Activated CD4-positive, alpha-beta T cell treated with anti-CD3 and anti-CD28 coated beads for 36 hours (primary cell): Measurements from ENCODE around the gene IL17RA. TPM values are rescaled to one million over a fixed set of nuclear protein-coding genes. Genes with fewer than 3 reads are reported as not detected.

Experiments
- ATAC-seq: fragments of 200-7000 bp; cut with Tn5 transposase; one replicate; pipeline ENCODE4 v1.10.0; 2021; ENCODE audit warnings: mild to moderate bottlenecking, moderate library complexity
- CTCF ChIA-PET: fragments of 350-600 bp; sonication (Branson Sonifier 250); formaldehyde crosslinking; loops from one replicate; lab custom pipeline; 2021; ENCODE audit warnings: antibody characterized with exemption; lab: Charles Lee
- POLR2A ChIA-PET: fragments of 350-600 bp; sonication (Branson Sonifier 250); formaldehyde crosslinking; loops from one replicate; lab custom pipeline; 2021; ENCODE audit warnings: antibody characterized with exemption, inconsistent platforms; lab: Charles Lee
- DNase-seq: peaks from one replicate; pipeline ENCODE4 v3.0.0-alpha.2; 2020
- H3K27ac Mint-ChIP-seq: one replicate; pipeline ENCODE4 v1.8.0; 2021; ENCODE audit warnings: mixed read lengths
- H3K27me3 Mint-ChIP-seq: one replicate; pipeline ENCODE4 v1.8.0; 2021; ENCODE audit warnings: mixed read lengths
- H3K36me3 Mint-ChIP-seq: one replicate; pipeline ENCODE4 v1.8.0; 2021; ENCODE audit warnings: low read depth, mixed read lengths
- H3K4me1 Mint-ChIP-seq: one replicate; pipeline ENCODE4 v1.8.0; 2021; ENCODE audit warnings: mixed read lengths
- H3K4me3 Mint-ChIP-seq: one replicate; pipeline ENCODE4 v1.8.0; 2021; ENCODE audit warnings: mild to moderate bottlenecking, moderate library complexity, mixed read lengths
- H3K9me3 Mint-ChIP-seq: one replicate; pipeline ENCODE4 v1.8.0; 2021; ENCODE audit warnings: low read depth, mixed read lengths
- intact Hi-C, 2 experiments: fragments of 100-400 bp; cut with DNase I in 1 of 2; cut with micrococcal nuclease in 1 of 2; formaldehyde crosslinking; loops; one replicate each; pipeline versions ENCODE4 v1.14.2 to v1.15.1; 2022 to 2024; cut with DNase I, micrococcal nuclease
- total RNA-seq, 2 experiments: library from RNA; stranded (reverse); gene quantifications; one replicate each; pipeline ENCODE4 v1.2.3, GENCODE V29; 2021

IL17RA gene
- total RNA-seq, 2 experiments from 2014 or later = 13.1 to 13.3 TPM

- H3K4me1 Mint-ChIP-seq = peaks cover 2% of the 10 kb centered on the region
- ATAC-seq = peak; percentile 51
- no peaks in the 10 kb centered on the region for H3K9me3 Mint-ChIP-seq
- no peak overlapping the region for H3K27ac Mint-ChIP-seq
- H3K27me3 Mint-ChIP-seq = no peaks in the 10 kb centered on the region
- CTCF ChIA-PET = interaction anchor here (0.6 to 2.1 kb wide), 21 partner anchors 9 to 1057 kb away, joined by 3 to 17 read pairs (median 3); no protein-coding TSS in a partner anchor
- POLR2A ChIA-PET = no interaction called here
- no peak overlapping the region for H3K4me3 Mint-ChIP-seq
- no peaks in the 10 kb centered on the region for H3K36me3 Mint-ChIP-seq
- DNase-seq = peak; percentile 70
- intact Hi-C loops = loop anchor here (1.0 kb wide), 1 partner anchor 141 kb away; no protein-coding TSS in a partner anchor
Measured at GRCh38 chr22:17057959-17058814, 26.6 kb upstream of the IL17RA start.

- POLR2A ChIA-PET = no interaction called here
- Mint-ChIP-seq H3K9me3 (no peaks in the 10 kb centered on the region), H3K36me3 (no peaks in the 10 kb centered on the region), H3K4me1 (peaks cover 8% of the 10 kb centered on the region), H3K4me3 (no peak overlapping the region), H3K27ac (no peak overlapping the region), H3K27me3 (no peaks in the 10 kb centered on the region)
- ATAC-seq (no peak), DNase-seq (no peak)
- intact Hi-C loops = no loop called here
- CTCF ChIA-PET = interaction anchor here (0.6 to 1.1 kb wide), 4 partner anchors 8 to 438 kb away, joined by 3 to 4 read pairs (median 4); no protein-coding TSS in a partner anchor
Measured at GRCh38 chr22:17060126-17060525, 24.7 kb upstream of the IL17RA start.

GRCh38 chr22:17063411-17064106 lies 21.2 kb upstream of the IL17RA start:
- DNase-seq (no peak), ATAC-seq (no peak)
- ChIA-PET CTCF (interaction anchor here (0.6 to 1.1 kb wide), 5 partner anchors 8 to 147 kb away, joined by 3 read pairs; no protein-coding TSS in a partner anchor), POLR2A (no interaction called here)
- intact Hi-C loops = no loop called here
- Mint-ChIP-seq H3K27ac (no peak overlapping the region), H3K27me3 (no peaks in the 10 kb centered on the region), H3K36me3 (no peaks in the 10 kb centered on the region), H3K4me1 (peaks cover 8% of the 10 kb centered on the region), H3K4me3 (no peak overlapping the region), H3K9me3 (no peaks in the 10 kb centered on the region)

DNA sequence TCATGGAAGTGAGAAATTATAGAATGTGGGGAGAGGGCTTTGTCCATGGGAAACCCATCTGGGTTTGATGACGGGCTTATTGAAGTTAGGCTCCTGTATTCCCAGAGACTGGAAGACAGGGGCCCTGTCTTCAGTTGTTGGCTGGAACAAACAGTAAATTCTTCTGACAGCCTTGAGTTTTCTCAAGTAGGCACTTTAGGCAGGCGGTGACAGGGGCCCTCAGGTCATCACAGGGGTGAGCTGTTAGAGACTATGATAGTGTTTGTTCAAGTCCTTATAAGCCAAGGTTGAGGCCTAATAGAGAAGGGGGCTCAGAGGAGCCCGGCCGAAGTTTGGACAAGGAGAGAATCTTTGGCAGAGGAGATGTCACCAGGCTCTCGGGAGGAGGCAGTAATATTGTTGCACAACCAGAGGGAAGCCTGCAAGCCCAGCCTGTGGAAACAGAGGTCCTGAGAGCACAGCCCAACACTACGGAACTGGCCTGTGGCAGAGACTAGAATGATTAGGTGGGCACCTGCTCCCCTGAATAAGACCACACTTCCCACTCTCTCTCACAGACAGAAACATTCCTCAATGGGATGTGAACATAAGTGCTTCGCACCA lies 20.2 kb upstream of the IL17RA start:
- Mint-ChIP-seq H3K27ac (no peak overlapping the region), H3K9me3 (no peaks in the 10 kb centered on the region), H3K4me3 (no peak overlapping the region), H3K27me3 (no peaks in the 10 kb centered on the region), H3K4me1 (peaks cover 8% of the 10 kb centered on the region), H3K36me3 (no peaks in the 10 kb centered on the region)
- intact Hi-C loops = no loop called here
- DNase-seq (no peak), ATAC-seq (no peak)
- ChIA-PET CTCF (interaction anchor here (1.0 kb wide), 1 partner anchor 141 kb away, joined by 3 read pairs; no protein-coding TSS in a partner anchor), POLR2A (no interaction called here)

- Mint-ChIP-seq H3K4me1 (peaks cover 8% of the 10 kb centered on the region), H3K27me3 (no peaks in the 10 kb centered on the region), H3K4me3 (no peak overlapping the region), H3K27ac (no peak overlapping the region), H3K36me3 (no peaks in the 10 kb centered on the region), H3K9me3 (no peaks in the 10 kb centered on the region)
- no peak for DNase-seq
- CTCF ChIA-PET = no interaction called here
- intact Hi-C loops = no loop called here
- no peak for ATAC-seq
- POLR2A ChIA-PET = no interaction called here
Measured at GRCh38 chr22:17065433-17065832, 19.4 kb upstream of the IL17RA start.

DNA sequence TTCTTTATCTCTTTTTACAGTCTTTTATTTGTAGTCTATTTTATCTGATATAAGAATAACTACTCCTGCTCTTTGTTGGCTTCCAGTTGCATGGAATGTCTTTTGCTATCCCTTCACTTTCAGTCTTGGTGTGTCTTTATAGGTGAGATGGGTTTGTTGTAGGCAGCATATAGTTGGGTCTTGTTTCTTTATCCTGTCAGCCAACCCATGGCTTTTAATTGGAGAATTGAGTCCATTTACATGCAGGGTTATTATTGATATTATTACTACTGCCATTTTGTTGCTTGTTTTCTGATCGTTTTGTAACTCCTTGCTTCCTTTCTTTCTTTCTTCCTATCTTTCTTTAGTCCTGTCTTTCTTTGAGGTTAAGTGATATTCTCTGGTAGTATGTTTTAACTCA lies 11.9 kb upstream of the IL17RA start:
- Mint-ChIP-seq H3K9me3 (no peaks in the 10 kb centered on the region), H3K36me3 (no peaks in the 10 kb centered on the region), H3K27me3 (no peaks in the 10 kb centered on the region), H3K4me3 (no peak overlapping the region), H3K4me1 (peaks cover 22% of the 10 kb centered on the region), H3K27ac (no peak overlapping the region)
- ChIA-PET CTCF (interaction anchor here (0.7 to 5.4 kb wide), 3 partner anchors 99 to 429 kb away, joined by 3 to 48 read pairs (median 4); no protein-coding TSS in a partner anchor), POLR2A (no interaction called here)
- DNase-seq = no peak
- no peak for ATAC-seq
- intact Hi-C loops = no loop called here

- ATAC-seq (no peak), DNase-seq (no peak)
- Mint-ChIP-seq H3K4me3 (no peak overlapping the region), H3K27me3 (no peaks in the 10 kb centered on the region), H3K4me1 (peaks cover 24% of the 10 kb centered on the region), H3K36me3 (no peaks in the 10 kb centered on the region), H3K9me3 (no peaks in the 10 kb centered on the region), H3K27ac (no peak overlapping the region)
- ChIA-PET POLR2A (interaction anchor here (0.6 to 1.0 kb wide), 2 partner anchors 27 to 116 kb away, joined by 4 to 6 read pairs; no protein-coding TSS in a partner anchor), CTCF (interaction anchor here (0.8 to 5.4 kb wide), 15 partner anchors 9 to 434 kb away, joined by 3 to 48 read pairs (median 4); partner anchors contain the start of genes HDHD5 and IL17RA)
- intact Hi-C loops = loop anchor here (1.0 to 5.0 kb wide), 7 partner anchors 10 to 1002 kb away; partner anchors contain the start of genes IL17RA (in 2 of the 2), ADA2 (in 1 of the 2), HDHD5 (in 1 of the 2) and PEX26 (in 1 of the 2)
Measured at GRCh38 chr22:17074648-17075002, 10.2 kb upstream of the IL17RA start.

DNA sequence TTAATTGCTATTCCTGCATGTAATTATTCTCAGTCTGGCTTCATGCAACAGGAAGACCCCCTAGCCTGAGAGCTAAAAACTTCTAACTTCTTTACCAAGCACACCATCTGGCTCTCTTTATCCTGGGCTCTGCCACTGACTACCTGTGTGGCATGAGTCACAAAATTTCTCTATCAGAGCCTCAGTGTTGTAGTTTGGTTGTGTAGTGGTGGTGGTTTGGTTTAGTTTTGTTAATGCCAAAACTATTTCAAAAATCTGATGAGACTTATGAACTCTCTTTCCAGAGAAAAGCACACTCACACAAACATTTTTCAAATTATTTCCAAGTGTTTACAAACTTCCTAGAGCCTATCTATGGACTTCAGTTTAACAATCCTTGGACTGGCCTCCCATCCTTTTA lies 7.5 kb upstream of the IL17RA start:
- no peaks in the 10 kb centered on the region for H3K36me3 Mint-ChIP-seq
- ChIA-PET POLR2A (interaction anchor here (0.6 to 0.7 kb wide), 2 partner anchors 12 to 154 kb away, joined by 3 read pairs; no protein-coding TSS in a partner anchor), CTCF (interaction anchor here (0.6 to 5.4 kb wide), 5 partner anchors 11 to 620 kb away, joined by 3 to 48 read pairs (median 4); no protein-coding TSS in a partner anchor)
- DNase-seq = no peak
- no peaks in the 10 kb centered on the region for H3K9me3 Mint-ChIP-seq
- H3K4me1 Mint-ChIP-seq = peaks cover 24% of the 10 kb centered on the region
- H3K27me3 Mint-ChIP-seq = no peaks in the 10 kb centered on the region
- no peak overlapping the region for H3K4me3 Mint-ChIP-seq
- intact Hi-C loops = loop anchor here in 1 of 2 experiments (5.0 kb wide), 1 partner anchor 205 kb away; no protein-coding TSS in a partner anchor
- no peak for ATAC-seq
- H3K27ac Mint-ChIP-seq = no peak overlapping the region

DNA sequence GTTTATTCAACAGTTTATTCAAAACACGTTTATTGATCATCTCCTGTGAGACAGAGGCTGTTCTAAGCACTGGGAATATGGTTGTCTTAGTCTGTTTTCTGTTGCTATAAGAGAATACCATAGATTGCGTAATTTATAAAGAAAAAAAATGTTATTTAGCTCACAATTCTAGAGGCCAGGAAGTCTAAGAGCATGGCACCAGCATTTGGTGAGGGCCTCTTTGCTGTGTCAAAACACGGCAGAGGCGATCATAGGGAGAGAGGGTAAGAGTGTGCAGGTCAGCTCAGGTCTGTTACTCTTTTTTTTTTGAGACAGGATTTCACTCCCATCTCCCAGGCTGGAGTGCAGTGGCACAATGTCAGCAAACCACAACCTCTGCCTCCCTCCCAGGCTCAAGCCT lies 5.2 kb upstream of the IL17RA start:
- ATAC-seq (no peak), DNase-seq (no peak)
- ChIA-PET CTCF (interaction anchor here (0.7 to 1.5 kb wide), 3 partner anchors 83 to 93 kb away, joined by 3 to 5 read pairs (median 4); no protein-coding TSS in a partner anchor), POLR2A (no interaction called here)
- H3K27ac Mint-ChIP-seq = no peak overlapping the region
- intact Hi-C loops = loop anchor here in 1 of 2 experiments (5.0 kb wide), 1 partner anchor 203 kb away; no protein-coding TSS in a partner anchor
- H3K9me3 Mint-ChIP-seq = no peaks in the 10 kb centered on the region
- peaks cover 32% of the 10 kb centered on the region for H3K4me1 Mint-ChIP-seq
- H3K4me3 Mint-ChIP-seq = no peak overlapping the region
- no peaks in the 10 kb centered on the region for H3K27me3 Mint-ChIP-seq
- H3K36me3 Mint-ChIP-seq = no peaks in the 10 kb centered on the region

DNA sequence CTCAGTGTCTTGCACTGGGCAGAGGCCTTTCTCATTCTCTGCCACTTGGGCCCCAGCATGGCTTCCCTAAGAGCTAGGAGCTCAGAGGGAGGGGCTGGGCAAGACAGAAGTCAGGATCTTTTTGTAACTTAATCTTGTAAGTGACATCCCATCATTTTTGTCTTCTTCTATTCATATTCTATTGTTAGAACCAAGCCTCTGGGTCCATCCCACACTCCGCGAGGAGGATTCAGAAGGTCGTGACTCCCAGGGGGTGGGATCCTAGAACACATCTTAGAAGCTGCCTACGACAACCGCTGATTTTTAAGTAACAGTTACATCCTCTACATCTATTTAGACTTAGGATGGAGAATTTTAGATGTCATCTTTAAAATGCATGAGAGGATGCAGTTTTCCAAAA lies 1.5 kb upstream of the IL17RA start:
- Mint-ChIP-seq H3K36me3 (peaks cover 6% of the 10 kb centered on the region), H3K4me3 (peak overlapping the region; percentile 49), H3K27ac (no peak overlapping the region), H3K27me3 (no peaks in the 10 kb centered on the region), H3K4me1 (peaks cover 35% of the 10 kb centered on the region), H3K9me3 (no peaks in the 10 kb centered on the region)
- DNase-seq (no peak), ATAC-seq (no peak)
- CTCF ChIA-PET = interaction anchor here (0.6 to 2.4 kb wide), 5 partner anchors 8 to 697 kb away, joined by 3 to 14 read pairs (median 3); no protein-coding TSS in a partner anchor
- intact Hi-C loops = loop anchor here in 1 of 2 experiments (10.0 kb wide), 1 partner anchor 542 kb away; the partner anchor contains the start of gene ATP6V1E1
- POLR2A ChIA-PET = no interaction called here
